BE2C (cell line): ENCODE data around the gene TAOK2. TPM values are rescaled to one million over a fixed set of nuclear protein-coding genes. Genes with fewer than 3 reads are reported as not detected.
A peak's percentile ranks its signal among the peaks of the same experiment; 100 is the strongest.
"Not testable (repeated sequence)": the region's sequence is repeated elsewhere in the genome, so short reads cannot be mapped to it uniquely, and the experiment has no call there.

Source experiments
- DNase-seq: peaks from one replicate; pipeline ENCODE4 v3.0.0-alpha.2; 2020
- H3K27me3 ChIP-seq: fragments of 250-450 bp; sonication (Bioruptor Pico); 2 replicates; pipeline ENCODE4 v1.5.1; 2020; ENCODE audit warnings: mild to moderate bottlenecking
- H3K36me3 ChIP-seq: fragments of 250-450 bp; sonication (Bioruptor Pico); 2 replicates; pipeline ENCODE4 v1.5.1; 2020; ENCODE audit warnings: mild to moderate bottlenecking
- H3K4me1 ChIP-seq: fragments of 250-450 bp; sonication (Bioruptor Pico); 2 replicates; pipeline ENCODE4 v1.5.1; 2020
- H3K4me3 ChIP-seq: 2 replicates; pipeline ENCODE4 v1.5.1; 2011; ENCODE audit warnings: low read depth, low read length
- H3K9me3 ChIP-seq: fragments of 250-450 bp; sonication (Bioruptor Pico); 2 replicates; pipeline ENCODE4 v1.5.1; 2020
- CTCF ChIP-seq: IDR thresholded peaks from 2 replicates; pipeline ENCODE4 v1.5.1; 2012; ENCODE audit warnings: mild to moderate bottlenecking, low read depth, low read length
- polyA plus RNA-seq: library from polyadenylated mRNA; unstranded; fragments of >200 nt; gene quantifications from one replicate; pipeline ENCODE4 v1.2.1, GENCODE V29; 2012; ENCODE audit warnings: low read depth, missing spikeins; ENCODE audit not compliant: insufficient read length, insufficient read depth

The TAOK2 gene
- 57.8 TPM for polyA plus RNA-seq

GRCh38 chr16:29973384-29974246 is at the start of gene TAOK2:
Gene TAOK2, plus strand, starts transcription at chr16:29973868. Its CDS starts 3,905 bp downstream, at chr16:29977773.
- Histone ChIP-seq H3K9me3 (peaks cover 8% of the 10 kb centered on the region; the same call in 1 of the 2 replicates), H3K36me3 (peaks cover 11% of the 10 kb centered on the region)
- TF ChIP-seq CTCF, result no peak

GRCh38 chr16:29925105-29925756 is 48.4 kb upstream of the TAOK2 start:
- no peak for DNase-seq
- H3K27me3 ChIP-seq, result no peaks in the 10 kb centered on the region
- peak overlapping the region; percentile 82 for H3K4me3 ChIP-seq
- no peaks in the 10 kb centered on the region for H3K4me1 ChIP-seq
- no peaks in the 10 kb centered on the region for H3K9me3 ChIP-seq
- TF ChIP-seq CTCF, result no peak
- no peaks in the 10 kb centered on the region for H3K36me3 ChIP-seq

More at GRCh38 chr16:29973384-29974246, at the start of gene TAOK2:
- Histone ChIP-seq H3K4me1 (no peaks in the 10 kb centered on the region), H3K4me3 (peak within 1 kb of the TSS; percentile 94), H3K27me3 (no peaks in the 10 kb centered on the region)
- DNase-seq, result peak; percentile 100

- Histone ChIP-seq H3K9me3 (no peaks in the 10 kb centered on the region), H3K36me3 (no peaks in the 10 kb centered on the region), H3K4me3 (peak within 1 kb of the TSS; percentile 82), H3K27me3 (no peaks in the 10 kb centered on the region), H3K4me1 (no peaks in the 10 kb centered on the region)
- peak; percentile 91 for DNase-seq
- TF ChIP-seq CTCF, result no peak
These were observed 47.6 kb upstream of the TAOK2 start, which contains the start of gene KCTD13 for GRCh38 chr16:29925781-29926710. Gene KCTD13, minus strand, starts transcription at chr16:29926226. Its CDS starts 193 bp downstream, at chr16:29926033.

DNA sequence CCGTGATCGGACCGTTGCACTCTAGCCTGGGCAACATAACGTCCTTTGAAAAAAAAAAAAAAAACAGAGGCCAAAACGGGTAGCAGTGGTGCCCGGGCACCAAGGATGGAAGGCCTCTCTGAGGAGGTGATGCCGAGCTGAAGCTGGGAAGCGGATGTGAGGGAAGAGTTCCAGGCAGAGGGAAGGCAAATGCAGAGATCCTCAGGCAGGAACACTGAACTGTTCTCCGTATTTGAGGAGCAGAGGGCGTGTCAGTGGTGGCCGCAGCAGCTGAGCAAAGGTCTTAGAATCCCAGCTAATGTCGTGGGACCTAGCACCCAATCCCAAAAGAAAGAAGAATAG is 47.0 kb upstream of the TAOK2 start:
- no peaks in the 10 kb centered on the region for H3K9me3 ChIP-seq
- peak; percentile 20 for DNase-seq
- no peaks in the 10 kb centered on the region for H3K27me3 ChIP-seq
- peak overlapping the region; percentile 82 for H3K4me3 ChIP-seq
- H3K4me1 ChIP-seq, result no peaks in the 10 kb centered on the region
- no peak for TF ChIP-seq CTCF
- no peaks in the 10 kb centered on the region for H3K36me3 ChIP-seq

DNA sequence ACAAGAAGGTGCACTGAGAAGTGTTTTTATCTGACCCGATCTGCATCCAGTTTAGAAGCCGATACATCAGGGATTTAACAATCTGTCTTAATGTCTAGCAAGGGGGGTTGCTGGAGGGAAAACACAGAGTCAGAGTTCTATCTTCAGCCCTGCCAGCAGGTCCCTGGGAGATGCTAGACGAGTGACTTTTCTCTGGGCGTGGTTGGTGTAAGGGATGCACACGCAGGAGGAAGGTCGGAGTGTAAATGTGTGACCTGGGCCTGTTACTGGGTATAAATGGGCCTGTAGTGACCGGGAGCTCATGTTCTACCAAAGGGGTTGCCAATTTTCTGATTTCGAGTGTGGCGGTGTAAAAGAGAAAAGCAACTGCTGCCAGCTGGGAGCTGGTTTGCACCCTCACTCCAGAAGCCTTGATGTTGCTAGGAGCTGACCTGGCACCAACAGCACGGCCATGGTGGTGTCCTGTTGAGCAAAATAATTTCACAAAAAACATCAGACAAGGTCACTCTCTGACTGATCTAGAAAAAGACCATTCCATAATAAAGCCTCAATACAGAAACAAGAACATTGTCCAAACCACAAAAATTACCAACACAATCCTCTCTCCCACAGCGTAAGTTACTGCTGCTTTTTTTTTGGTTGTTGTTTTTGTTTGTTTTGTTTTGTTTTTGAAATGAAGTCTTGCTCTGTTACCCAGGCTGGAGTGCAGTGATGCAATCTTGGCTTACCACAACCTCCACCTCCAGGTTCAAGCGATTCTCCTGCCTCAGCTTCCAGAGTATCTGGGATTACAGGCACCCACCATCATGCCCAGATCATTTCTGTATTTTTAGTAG is 46.4 kb upstream of the TAOK2 start:
- Histone ChIP-seq H3K27me3 (no peaks in the 10 kb centered on the region), H3K36me3 (no peaks in the 10 kb centered on the region), H3K4me3 (peak overlapping the region; percentile 82), H3K4me1 (no peaks in the 10 kb centered on the region), H3K9me3 (no peaks in the 10 kb centered on the region)
- DNase-seq, result no peak
- no peak for TF ChIP-seq CTCF

DNA sequence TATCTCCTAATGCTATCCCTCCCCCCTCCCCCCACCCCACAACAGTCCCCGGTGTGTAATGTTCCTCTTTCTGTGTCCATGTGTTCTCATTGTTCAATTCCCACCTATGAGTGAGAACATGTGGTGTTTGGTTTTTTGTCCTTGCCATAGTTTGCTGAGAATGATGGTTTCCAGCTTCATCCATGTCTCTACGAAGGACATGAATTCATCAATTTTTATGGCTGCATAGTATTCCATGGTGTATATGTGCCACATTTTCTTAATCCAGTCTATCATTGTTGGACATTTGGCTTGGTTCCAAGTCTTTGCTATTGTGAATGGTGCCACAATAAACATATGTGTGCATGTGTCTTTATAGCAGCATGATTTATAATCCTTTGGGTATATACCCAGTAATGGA is 41.9 kb upstream of the TAOK2 start:
- not testable (repeated sequence) for DNase-seq, H3K9me3 ChIP-seq, H3K4me1 ChIP-seq, H3K4me3 ChIP-seq, H3K36me3 ChIP-seq, H3K27me3 ChIP-seq
